Common myeloid progenitor, CD34-positive (primary cell): Measurements from ENCODE around the gene C19orf53.
"Not testable (repeated sequence)": the region's sequence is repeated elsewhere in the genome, so short reads cannot be mapped to it uniquely, and the experiment has no call there.

Source experiments
- CTCF ChIA-PET: fragments of 350-600 bp; sonication (Branson Sonifier 250); formaldehyde crosslinking; loops from one replicate; lab custom pipeline; 2021; ENCODE audit warnings: antibody characterized with exemption; lab: Charles Lee
- POLR2A ChIA-PET: fragments of 350-600 bp; sonication (Branson Sonifier 250); formaldehyde crosslinking; loops from one replicate; lab custom pipeline; 2021; ENCODE audit warnings: antibody characterized with exemption; lab: Charles Lee
- DNase-seq, 3 donors: peaks; one replicate each; pipeline versions ENCODE4 v3.0.0 to v3.0.0-alpha.2; 2013
- H3K27ac ChIP-seq, 2 experiments: 1 replicate in 1 of 2; 2 replicates in 1 of 2; pipeline ENCODE4 v1.7.0; 2013; ENCODE audit warnings: inconsistent platforms in 2 of 2, low read length in 2 of 2, mild to moderate bottlenecking in 2 of 2, low read depth in 1 of 2, moderate library complexity in 1 of 2; ENCODE audit not compliant: severe bottlenecking in 2 of 2, insufficient read depth in 1 of 2, poor library complexity in 1 of 2
- H3K27me3 ChIP-seq, 5 experiments: replicated peaks in 2 of 5; 1 replicate in 3 of 5; 2 replicates in 2 of 5; pipeline versions ENCODE4 v1.6.1 to v1.7.0; 2013; ENCODE audit warnings: low read length in 4 of 5, mild to moderate bottlenecking in 2 of 5, moderate library complexity in 2 of 5, inconsistent platforms in 1 of 5; ENCODE audit not compliant: insufficient read depth in 5 of 5, control insufficient read depth in 4 of 5
- H3K36me3 ChIP-seq, 4 experiments: 1 replicate in 2 of 4; 2 replicates in 2 of 4; pipeline versions ENCODE4 v1.6.1 to v1.7.0; 2013; ENCODE audit warnings: low read length in 3 of 4, control low read depth in 1 of 4, mild to moderate bottlenecking in 1 of 4; ENCODE audit not compliant: control insufficient read depth in 4 of 4, insufficient read depth in 4 of 4
- H3K4me1 ChIP-seq, 4 experiments: 1 replicate in 3 of 4; 2 replicates in 1 of 4; pipeline versions ENCODE4 v1.6.1 to v1.7.1; 2013; ENCODE audit warnings: low read length in 3 of 4, mild to moderate bottlenecking in 3 of 4, control low read depth in 1 of 4, inconsistent platforms in 1 of 4, moderate library complexity in 1 of 4; ENCODE audit not compliant: control insufficient read depth in 4 of 4, insufficient read depth in 4 of 4; ENCODE audit errors: control extremely low read depth in 1 of 4
- H3K4me3 ChIP-seq, 7 experiments: 1 replicate in 4 of 7; 2 replicates in 3 of 7; pipeline versions ENCODE4 v1.5.1 to v1.7.0; 2013; ENCODE audit warnings: mild to moderate bottlenecking in 7 of 7, low read length in 6 of 7, moderate library complexity in 6 of 7, inconsistent platforms in 2 of 7, low read depth in 2 of 7, control low read depth in 1 of 7; ENCODE audit not compliant: insufficient read depth in 4 of 7, control insufficient read depth in 1 of 7; ENCODE audit errors: extremely low read depth in 1 of 7
- H3K9me3 ChIP-seq, 5 experiments: 1 replicate in 4 of 5; 2 replicates in 1 of 5; pipeline versions ENCODE4 v1.6.1 to v1.7.1; 2013; ENCODE audit warnings: low read length in 4 of 5, mild to moderate bottlenecking in 2 of 5, inconsistent platforms in 1 of 5, low read depth in 1 of 5, moderate library complexity in 1 of 5; ENCODE audit not compliant: control insufficient read depth in 4 of 5, insufficient read depth in 2 of 5; ENCODE audit errors: control extremely low read depth in 1 of 5
- WGBS: methylation state at CpG from one replicate; pipeline ENCODE4 v1.1.5; 2013; ENCODE audit not compliant: insufficient coverage; 5-methylcytosine and 5-hydroxymethylcytosine counted together

C19orf53 gene

GRCh38 chr19:13783565-13784500 is 9.6 kb downstream of the C19orf53 start:
- Histone ChIP-seq H3K9me3 (no peaks in the 10 kb centered on the region), H3K27me3 (no peaks in the 10 kb centered on the region), H3K4me3 (no peak overlapping the region), H3K4me1 (peaks cover 1 to 39% (median 29%) of the 10 kb centered on the region in 4 experiments), H3K36me3 (peaks cover 4 to 11% (median 8%) of the 10 kb centered on the region in 4 experiments), H3K27ac (no peak overlapping the region)
- ChIA-PET POLR2A (interaction anchor here (1.0 to 1.6 kb wide), 5 partner anchors 9 to 79 kb away, joined by 4 to 9 read pairs (median 7); partner anchors contain the start of genes C19orf53 and ZSWIM4), CTCF (interaction anchor here (0.6 to 3.2 kb wide), 14 partner anchors 9 to 294 kb away, joined by 3 to 32 read pairs (median 4); partner anchors contain the start of genes C19orf53 and ZSWIM4)
- DNase-seq: no peak
- 96% methylated on average over 13 of the region's 18 CpGs for WGBS

DNA sequence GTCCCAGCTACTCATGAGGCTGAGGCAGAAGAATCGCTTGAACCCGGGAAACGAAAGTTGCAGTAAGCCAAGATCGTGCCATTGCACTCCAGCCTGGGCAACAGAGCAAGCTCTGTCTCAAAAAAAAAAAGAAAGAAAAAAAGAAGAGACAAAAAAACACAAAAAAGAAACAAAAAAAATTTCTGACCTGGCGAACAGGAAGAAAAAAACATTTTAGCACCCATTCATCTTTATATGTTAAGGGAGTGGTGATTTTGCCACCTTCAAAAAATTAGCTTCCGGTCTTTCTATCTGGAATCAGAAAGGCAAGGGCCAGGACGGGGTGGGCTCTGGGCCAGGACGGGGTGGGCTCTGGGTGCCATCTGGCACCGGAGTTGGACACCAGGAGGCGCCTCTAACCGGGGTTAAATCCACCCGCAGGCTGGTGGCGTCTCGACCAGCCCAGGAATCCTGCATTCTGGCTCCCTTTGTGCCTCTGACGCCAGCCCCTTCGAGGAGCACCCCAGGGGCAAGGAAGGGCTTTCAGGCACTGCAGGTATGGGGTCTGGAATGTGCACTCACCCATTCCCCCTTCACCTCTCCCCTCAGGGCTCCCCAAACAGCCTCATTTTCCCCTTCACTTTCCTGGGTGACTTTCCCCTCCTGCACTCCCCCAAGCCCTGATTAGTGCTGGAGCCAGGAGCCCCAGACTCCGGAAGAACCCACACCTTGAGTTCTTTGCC is 10.6 kb downstream of the C19orf53 start:
- Histone ChIP-seq H3K27ac (no peak overlapping the region), H3K36me3 (peaks cover 0 to 1% (median under 1%) of the 10 kb centered on the region in 4 experiments), H3K4me1 (peaks cover 2 to 42% (median 37%) of the 10 kb centered on the region in 4 experiments), H3K9me3 (no peaks in the 10 kb centered on the region), H3K27me3 (no peaks in the 10 kb centered on the region), H3K4me3 (peak overlapping the region in 1 of 7 experiments; percentile 38)
- 8% methylated on average over 12 of the region's 17 CpGs for WGBS
- CTCF ChIA-PET: interaction anchor here (0.6 to 3.2 kb wide), 13 partner anchors 9 to 293 kb away, joined by 3 to 32 read pairs (median 4); partner anchors contain the start of gene ZSWIM4
- POLR2A ChIA-PET: interaction anchor here (0.6 to 1.6 kb wide), 6 partner anchors 10 to 78 kb away, joined by 4 to 9 read pairs (median 6); partner anchors contain the start of genes C19orf53 and ZSWIM4
- DNase-seq: peak; percentile 70 to 78 (median 75)

DNA sequence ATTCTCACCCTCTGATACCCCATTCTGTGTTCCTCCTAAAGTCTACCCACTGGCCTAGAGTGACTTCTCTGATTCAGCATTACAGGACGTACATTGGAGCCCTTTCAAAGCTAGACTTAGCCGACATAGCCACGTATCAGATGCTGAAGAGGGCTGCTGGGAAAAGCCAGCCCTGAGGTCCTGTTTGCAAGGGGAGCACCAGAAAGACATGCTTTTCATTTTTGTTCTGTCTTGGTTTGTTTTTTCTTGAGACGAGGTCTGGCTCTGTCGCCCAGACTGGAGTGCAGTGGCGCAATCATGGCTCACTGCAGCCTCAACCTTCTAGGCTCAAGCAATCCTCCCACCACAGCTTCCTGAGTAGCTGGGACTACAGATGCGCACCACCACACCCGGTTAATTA is 14.7 kb downstream of the C19orf53 start:
- peak in 2 of 3 donors; percentile 53 to 58 for DNase-seq

GRCh38 chr19:13790354-13790753 is 16.1 kb downstream of the C19orf53 start:
- Histone ChIP-seq H3K27me3 (no peaks in the 10 kb centered on the region), H3K4me3 (no peak overlapping the region), H3K27ac (no peak overlapping the region), H3K36me3 (no peaks in the 10 kb centered on the region), H3K4me1 (peaks cover 2 to 48% (median 37%) of the 10 kb centered on the region in 4 experiments), H3K9me3 (no peaks in the 10 kb centered on the region)
- ChIA-PET CTCF (no interaction called here), POLR2A (no interaction called here)
- 83% methylated on average over 1 of the region's 8 CpGs for WGBS
- peak in 2 of 3 donors; percentile 63 to 70 for DNase-seq

More for the DNA sequence above, 14.7 kb downstream of the C19orf53 start:
- Histone ChIP-seq H3K4me1 (peaks cover 2 to 45% (median 37%) of the 10 kb centered on the region in 4 experiments), H3K27ac (no peak overlapping the region), H3K36me3 (no peaks in the 10 kb centered on the region), H3K4me3 (no peak overlapping the region), H3K9me3 (no peaks in the 10 kb centered on the region), H3K27me3 (no peaks in the 10 kb centered on the region)
- whole genome bisulfite sequencing: 49% methylated on average over 5 of the region's 8 CpGs
- ChIA-PET POLR2A (interaction anchor here (2.2 kb wide), 1 partner anchor 46 kb away, joined by 16 read pairs; no protein-coding TSS in a partner anchor), CTCF (interaction anchor here (1.2 to 3.7 kb wide), 8 partner anchors 10 to 77 kb away, joined by 4 to 14 read pairs (median 7); no protein-coding TSS in a partner anchor)

DNA sequence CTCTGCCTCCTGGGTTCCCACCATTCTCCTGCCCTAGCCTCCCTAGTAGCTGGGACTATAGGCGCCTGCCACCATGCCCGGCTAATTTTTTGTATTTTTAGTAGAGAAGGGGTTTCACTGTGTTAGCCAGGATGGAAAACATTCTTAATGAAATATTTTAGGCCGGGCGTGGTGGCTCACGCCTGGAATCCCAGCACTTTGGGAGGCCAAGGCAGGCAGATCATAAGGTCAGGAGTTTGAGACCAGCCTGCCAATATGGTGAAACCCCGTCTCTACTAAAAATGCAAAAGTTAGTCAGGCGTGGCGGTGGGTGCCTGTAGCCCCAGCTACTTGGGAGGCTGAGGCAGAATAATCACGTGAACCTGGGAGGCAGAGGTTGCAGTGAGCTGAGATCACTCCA is 19.1 kb downstream of the C19orf53 start:
- CTCF ChIA-PET: interaction anchor here (0.6 to 3.7 kb wide), 4 partner anchors 9 to 45 kb away, joined by 3 to 11 read pairs (median 6); partner anchors contain the start of gene C19orf53
- H3K27ac ChIP-seq, H3K4me3 ChIP-seq, DNase-seq, POLR2A ChIA-PET, H3K36me3 ChIP-seq, H3K9me3 ChIP-seq, H3K27me3 ChIP-seq: not testable (repeated sequence)
- H3K4me1 ChIP-seq: peaks cover 13 to 55% (median 37%) of the 10 kb centered on the region in 4 experiments
- WGBS: 95% methylated on average over 4 of the region's 9 CpGs

DNA sequence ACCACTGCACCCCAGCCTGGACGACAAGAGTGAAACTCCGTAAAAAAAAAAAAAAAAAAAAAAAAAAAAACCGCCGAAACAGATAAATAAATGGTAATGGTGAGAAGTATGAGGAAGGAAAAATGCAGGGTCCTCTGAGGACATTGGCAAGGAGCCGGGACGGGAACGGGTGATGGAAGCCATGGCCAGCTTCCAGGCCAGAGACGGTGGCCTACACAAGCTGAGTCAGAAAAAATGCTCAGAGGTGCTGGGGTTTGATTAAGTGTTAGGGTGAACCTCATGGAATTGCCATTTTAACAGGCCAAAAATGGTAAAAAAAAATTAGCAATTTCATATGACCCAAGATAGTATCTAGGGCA is 20.1 kb downstream of the C19orf53 start:
- Histone ChIP-seq H3K36me3 (no peaks in the 10 kb centered on the region), H3K4me1 (peaks cover 10 to 46% (median 28%) of the 10 kb centered on the region in 4 experiments), H3K27me3 (no peaks in the 10 kb centered on the region), H3K9me3 (no peaks in the 10 kb centered on the region), H3K27ac (peak overlapping the region in 1 of 2 experiments; percentile 86), H3K4me3 (peak overlapping the region; percentile 66 to 94 (median 81))
- ChIA-PET POLR2A (interaction anchor here (1.8 to 3.0 kb wide), 2 partner anchors 42 to 68 kb away, joined by 10 to 14 read pairs; no protein-coding TSS in a partner anchor), CTCF (interaction anchor here (1.1 to 3.7 kb wide), 4 partner anchors 7 to 20 kb away, joined by 3 to 11 read pairs (median 6); partner anchors contain the start of gene C19orf53)
- DNase-seq: peak; percentile 37 to 78 (median 71)
- 0% methylated on average over 1 of the region's 8 CpGs for WGBS
